ENCODE results near the gene SOX6. TPM values are rescaled to one million over a fixed set of nuclear protein-coding genes. Genes with fewer than 3 reads are reported as not detected.
A peak's percentile ranks its signal among the peaks of the same experiment; 100 is the strongest.

Gene SOX6
- total and polyA plus RNA-seq, 2 donors = 1.6 to 12.8 TPM

- H3K36me3 ChIP-seq (ENCODE audit: insufficient read depth) = no peaks in the 10 kb centered on the region
- DNase-seq (ENCODE audit: extremely low spot score) = no peak
- 70% methylated on average over 10 of the region's 10 CpGs for WGBS
- no peak overlapping the region for H3K4me3 ChIP-seq (ENCODE audit: low read depth, low read length)
- H3K27ac ChIP-seq (ENCODE audit: low read depth) = peak overlapping the region; percentile 75
- H3K4me1 ChIP-seq (ENCODE audit: insufficient read depth) = no peaks in the 10 kb centered on the region
Measured at GRCh38 chr11:15968461-15969130, 387.8 kb downstream of the SOX6 start.

- Histone ChIP-seq H3K4me3 (ENCODE audit: low read depth, low read length) (no peak overlapping the region), H3K36me3 (ENCODE audit: insufficient read depth) (no peaks in the 10 kb centered on the region), H3K27ac (ENCODE audit: low read depth) (no peak overlapping the region), H3K4me1 (ENCODE audit: insufficient read depth) (no peaks in the 10 kb centered on the region)
- DNase-seq (ENCODE audit: extremely low spot score) = no peak
- whole genome bisulfite sequencing = 51% methylated on average over 2 of the region's 2 CpGs
Measured at GRCh38 chr11:15967966-15968365, 388.4 kb downstream of the SOX6 start.

GRCh38 chr11:15967166-15967565, 389.2 kb downstream of the SOX6 start:
- DNase-seq (ENCODE audit: extremely low spot score) = no peak
- Histone ChIP-seq H3K4me1 (ENCODE audit: insufficient read depth) (no peaks in the 10 kb centered on the region), H3K27ac (ENCODE audit: low read depth) (no peak overlapping the region), H3K4me3 (ENCODE audit: low read depth, low read length) (no peak overlapping the region), H3K36me3 (ENCODE audit: insufficient read depth) (no peaks in the 10 kb centered on the region)
- WGBS = 59% methylated on average over 2 of the region's 2 CpGs

GRCh38 chr11:15965562-15966250, 390.6 kb downstream of the SOX6 start:
- no peak overlapping the region for H3K27ac ChIP-seq (ENCODE audit: low read depth)
- H3K4me3 ChIP-seq (ENCODE audit: low read depth, low read length) = no peak overlapping the region
- H3K36me3 ChIP-seq (ENCODE audit: insufficient read depth) = no peaks in the 10 kb centered on the region
- no peaks in the 10 kb centered on the region for H3K4me1 ChIP-seq (ENCODE audit: insufficient read depth)
- DNase-seq (ENCODE audit: extremely low spot score) = no peak
- 91% methylated on average over 7 of the region's 7 CpGs for WGBS

- H3K36me3 ChIP-seq (ENCODE audit: insufficient read depth) = no peaks in the 10 kb centered on the region
- H3K4me1 ChIP-seq (ENCODE audit: insufficient read depth) = no peaks in the 10 kb centered on the region
- no peak for DNase-seq (ENCODE audit: extremely low spot score)
- H3K27ac ChIP-seq (ENCODE audit: low read depth) = no peak overlapping the region
- WGBS = 100% methylated on average over 1 of the region's 1 CpG
- no peak overlapping the region for H3K4me3 ChIP-seq (ENCODE audit: low read depth, low read length)
Measured at GRCh38 chr11:15963266-15963665, 393.1 kb downstream of the SOX6 start.

GRCh38 chr11:15958910-15959309, 397.4 kb downstream of the SOX6 start:
- WGBS = 29% methylated on average over 1 of the region's 1 CpG
- no peak overlapping the region for H3K4me3 ChIP-seq (ENCODE audit: low read depth, low read length)
- no peak for DNase-seq (ENCODE audit: extremely low spot score)
- H3K36me3 ChIP-seq (ENCODE audit: insufficient read depth) = no peaks in the 10 kb centered on the region
- no peaks in the 10 kb centered on the region for H3K4me1 ChIP-seq (ENCODE audit: insufficient read depth)
- no peak overlapping the region for H3K27ac ChIP-seq (ENCODE audit: low read depth)

- H3K36me3 ChIP-seq (ENCODE audit: insufficient read depth) = no peaks in the 10 kb centered on the region
- no peak overlapping the region for H3K27ac ChIP-seq (ENCODE audit: low read depth)
- no peaks in the 10 kb centered on the region for H3K4me1 ChIP-seq (ENCODE audit: insufficient read depth)
- H3K4me3 ChIP-seq (ENCODE audit: low read depth, low read length) = no peak overlapping the region
- DNase-seq (ENCODE audit: extremely low spot score) = no peak
- 70% methylated on average over 2 of the region's 2 CpGs for WGBS
Measured at GRCh38 chr11:15957234-15957633, 399.1 kb downstream of the SOX6 start.

- 96% methylated on average over 3 of the region's 3 CpGs for WGBS
- Histone ChIP-seq H3K36me3 (ENCODE audit: insufficient read depth) (no peaks in the 10 kb centered on the region), H3K4me3 (ENCODE audit: low read depth, low read length) (no peak overlapping the region), H3K4me1 (ENCODE audit: insufficient read depth) (no peaks in the 10 kb centered on the region), H3K27ac (ENCODE audit: low read depth) (no peak overlapping the region)
- DNase-seq (ENCODE audit: extremely low spot score) = no peak
Measured at GRCh38 chr11:15956302-15956701, 400.0 kb downstream of the SOX6 start.

GRCh38 chr11:15955595-15955994, 400.8 kb downstream of the SOX6 start:
- 70% methylated on average over 2 of the region's 2 CpGs for WGBS
- Histone ChIP-seq H3K4me1 (ENCODE audit: insufficient read depth) (no peaks in the 10 kb centered on the region), H3K4me3 (ENCODE audit: low read depth, low read length) (no peak overlapping the region), H3K36me3 (ENCODE audit: insufficient read depth) (no peaks in the 10 kb centered on the region), H3K27ac (ENCODE audit: low read depth) (no peak overlapping the region)
- DNase-seq (ENCODE audit: extremely low spot score) = no peak

GRCh38 chr11:15947681-15948648, 408.4 kb downstream of the SOX6 start:
- H3K4me3 ChIP-seq (ENCODE audit: low read depth, low read length) = no peak overlapping the region
- DNase-seq (ENCODE audit: extremely low spot score) = no peak
- H3K27ac ChIP-seq (ENCODE audit: low read depth) = no peak overlapping the region
- H3K36me3 ChIP-seq (ENCODE audit: insufficient read depth) = no peaks in the 10 kb centered on the region
- 95% methylated on average over 9 of the region's 9 CpGs for WGBS
- H3K4me1 ChIP-seq (ENCODE audit: insufficient read depth) = no peaks in the 10 kb centered on the region

- Histone ChIP-seq H3K27ac (ENCODE audit: low read depth) (no peak overlapping the region), H3K4me1 (ENCODE audit: insufficient read depth) (no peaks in the 10 kb centered on the region), H3K4me3 (ENCODE audit: low read depth, low read length) (no peak overlapping the region), H3K36me3 (ENCODE audit: insufficient read depth) (no peaks in the 10 kb centered on the region)
- DNase-seq (ENCODE audit: extremely low spot score) = no peak
- 93% methylated on average over 1 of the region's 1 CpG for WGBS
Measured at GRCh38 chr11:15945726-15946125, 410.6 kb downstream of the SOX6 start.

GRCh38 chr11:15944460-15944859, 411.9 kb downstream of the SOX6 start:
- Histone ChIP-seq H3K4me3 (ENCODE audit: low read depth, low read length) (no peak overlapping the region), H3K27ac (ENCODE audit: low read depth) (no peak overlapping the region)
- DNase-seq (ENCODE audit: extremely low spot score) = no peak

GRCh38 chr11:15943418-15944197, 412.7 kb downstream of the SOX6 start:
- 83% methylated on average over 7 of the region's 7 CpGs for WGBS
- H3K27ac ChIP-seq (ENCODE audit: low read depth) = no peak overlapping the region
- no peaks in the 10 kb centered on the region for H3K4me1 ChIP-seq (ENCODE audit: insufficient read depth)

More at GRCh38 chr11:15944460-15944859, 411.9 kb downstream of the SOX6 start:
- H3K36me3 ChIP-seq (ENCODE audit: insufficient read depth) = no peaks in the 10 kb centered on the region
- no peaks in the 10 kb centered on the region for H3K4me1 ChIP-seq (ENCODE audit: insufficient read depth)

More at GRCh38 chr11:15943418-15944197, 412.7 kb downstream of the SOX6 start:
- DNase-seq (ENCODE audit: extremely low spot score) = no peak
- H3K36me3 ChIP-seq (ENCODE audit: insufficient read depth) = no peaks in the 10 kb centered on the region
- no peak overlapping the region for H3K4me3 ChIP-seq (ENCODE audit: low read depth, low read length)

All from urinary bladder (tissue), 4 donors.